Hepatocyte (in vitro differentiated cells): ENCODE results near the gene PDPN. TPM values are rescaled to one million over a fixed set of nuclear protein-coding genes. Genes with fewer than 3 reads are reported as not detected.

Source experiments
- DNase-seq: peaks from one replicate; pipeline ENCODE4 v3.0.0-alpha.2; 2016; ENCODE audit warnings: low spot score
- H2AFZ ChIP-seq: fragments of 200-600 bp; sonication (generic); 2 replicates; pipeline ENCODE4 v1.6.0; 2016; ENCODE audit warnings: antibody characterized with exemption, mild to moderate bottlenecking
- H3K27ac ChIP-seq: fragments of 200-600 bp; sonication (generic); 2 replicates; pipeline ENCODE4 v1.5.1; 2016; ENCODE audit warnings: mild to moderate bottlenecking
- H3K27me3 ChIP-seq: fragments of 200-600 bp; sonication (generic); 2 replicates; pipeline ENCODE4 v1.6.1; 2016
- H3K36me3 ChIP-seq: fragments of 200-600 bp; sonication (generic); replicated peaks from 2 replicates; pipeline ENCODE4 v1.5.1; 2016; ENCODE audit warnings: low read depth; ENCODE audit not compliant: insufficient read depth
- H3K4me1 ChIP-seq: fragments of 200-600 bp; sonication (generic); 2 replicates; pipeline ENCODE4 v1.5.1; 2016; ENCODE audit warnings: mild to moderate bottlenecking, moderate library complexity; ENCODE audit not compliant: insufficient read depth
- H3K4me2 ChIP-seq: fragments of 200-600 bp; sonication (generic); 2 replicates; pipeline ENCODE4 v1.6.0; 2016
- H3K4me3 ChIP-seq: fragments of 200-600 bp; sonication (generic); 2 replicates; pipeline ENCODE4 v1.5.1; 2016; ENCODE audit warnings: mild to moderate bottlenecking
- H3K79me2 ChIP-seq: fragments of 200-600 bp; sonication (generic); 2 replicates; pipeline ENCODE4 v1.6.0; 2017; ENCODE audit warnings: mild to moderate bottlenecking
- H3K9me2 ChIP-seq: fragments of 200-600 bp; sonication (generic); replicated peaks from 2 replicates; pipeline ENCODE4 v1.6.0; 2017; ENCODE audit warnings: mild to moderate bottlenecking; ENCODE audit not compliant: insufficient read depth
- H3K9me3 ChIP-seq: fragments of 200-600 bp; sonication (generic); 2 replicates; pipeline ENCODE4 v1.5.1; 2016; ENCODE audit warnings: low read depth, mild to moderate bottlenecking
- H4K20me1 ChIP-seq: fragments of 200-600 bp; sonication (generic); 2 replicates; pipeline ENCODE4 v1.6.0; 2016; ENCODE audit warnings: mild to moderate bottlenecking; ENCODE audit not compliant: insufficient read depth, poor library complexity, severe bottlenecking
- EZH2 ChIP-seq: fragments of 200-600 bp; sonication (generic); IDR thresholded peaks from 2 replicates; pipeline ENCODE4 v1.6.1; 2016; ENCODE audit warnings: antibody characterized with exemption, mild to moderate bottlenecking, borderline replicate concordance
- EZH2phosphoT487 ChIP-seq: fragments of 200-600 bp; sonication (generic); IDR thresholded peaks from one replicate; pipeline ENCODE4 v1.6.1; 2018; ENCODE audit warnings: antibody characterized with exemption, mild to moderate bottlenecking, low read depth, moderate library complexity; ENCODE audit not compliant: unreplicated experiment, severe bottlenecking
- WGBS: methylation state at CpG from one replicate; pipeline ENCODE4 v1.1.6; 2016; ENCODE audit warnings: low lambda C conversion rate; ENCODE audit errors: missing lambda C conversion rate; 5-methylcytosine and 5-hydroxymethylcytosine counted together
- polyA plus RNA-seq: library from polyadenylated mRNA; unstranded; fragments of >200 nt; fragmentation: Nextera tagmentation; extraction: Ambion mirVana; gene quantifications from 2 replicates; pipeline ENCODE4 v1.2.1, GENCODE V29; 2016
- total RNA-seq: library from RNA; depleted of rRNA; stranded (reverse); fragments of >200 nt; gene quantifications from 2 replicates; pipeline ENCODE4 v1.2.3, GENCODE V29; 2014
- TF ChIP-seq, protein P1 (sequence below): fragments of 200-600 bp; sonication (generic); IDR thresholded peaks from 2 replicates; pipeline ENCODE4 v1.5.1; 2016; ENCODE audit warnings: antibody characterized with exemption, mild to moderate bottlenecking; ENCODE audit not compliant: poor library complexity

The PDPN gene
- total and polyA plus RNA-seq, 2 experiments from 2014 or later: 305 to 478 TPM

- Histone ChIP-seq H3K27ac (no peak overlapping the region), H3K4me1 (peaks cover 6% of the 10 kb centered on the region), H3K4me2 (no peak overlapping the region), H3K79me2 (no peaks in the 10 kb centered on the region), H3K9me2 (no peaks in the 10 kb centered on the region), H3K4me3 (no peak overlapping the region), H2AFZ (no peak overlapping the region), H3K36me3 (no peaks in the 10 kb centered on the region), H3K27me3 (no peaks in the 10 kb centered on the region), H4K20me1 (no peaks in the 10 kb centered on the region), H3K9me3 (no peaks in the 10 kb centered on the region)
- whole genome bisulfite sequencing: 89% methylated on average over 13 of the region's 13 CpGs
- TF ChIP-seq EZH2phosphoT487: no peak
- TF ChIP-seq, protein P1, sequence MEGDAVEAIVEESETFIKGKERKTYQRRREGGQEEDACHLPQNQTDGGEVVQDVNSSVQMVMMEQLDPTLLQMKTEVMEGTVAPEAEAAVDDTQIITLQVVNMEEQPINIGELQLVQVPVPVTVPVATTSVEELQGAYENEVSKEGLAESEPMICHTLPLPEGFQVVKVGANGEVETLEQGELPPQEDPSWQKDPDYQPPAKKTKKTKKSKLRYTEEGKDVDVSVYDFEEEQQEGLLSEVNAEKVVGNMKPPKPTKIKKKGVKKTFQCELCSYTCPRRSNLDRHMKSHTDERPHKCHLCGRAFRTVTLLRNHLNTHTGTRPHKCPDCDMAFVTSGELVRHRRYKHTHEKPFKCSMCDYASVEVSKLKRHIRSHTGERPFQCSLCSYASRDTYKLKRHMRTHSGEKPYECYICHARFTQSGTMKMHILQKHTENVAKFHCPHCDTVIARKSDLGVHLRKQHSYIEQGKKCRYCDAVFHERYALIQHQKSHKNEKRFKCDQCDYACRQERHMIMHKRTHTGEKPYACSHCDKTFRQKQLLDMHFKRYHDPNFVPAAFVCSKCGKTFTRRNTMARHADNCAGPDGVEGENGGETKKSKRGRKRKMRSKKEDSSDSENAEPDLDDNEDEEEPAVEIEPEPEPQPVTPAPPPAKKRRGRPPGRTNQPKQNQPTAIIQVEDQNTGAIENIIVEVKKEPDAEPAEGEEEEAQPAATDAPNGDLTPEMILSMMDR: no peak
- TF ChIP-seq EZH2: no peak
- DNase-seq: no peak
These were observed 42.0 kb upstream of the PDPN start for GRCh38 chr1:13541435-13542215.

DNA sequence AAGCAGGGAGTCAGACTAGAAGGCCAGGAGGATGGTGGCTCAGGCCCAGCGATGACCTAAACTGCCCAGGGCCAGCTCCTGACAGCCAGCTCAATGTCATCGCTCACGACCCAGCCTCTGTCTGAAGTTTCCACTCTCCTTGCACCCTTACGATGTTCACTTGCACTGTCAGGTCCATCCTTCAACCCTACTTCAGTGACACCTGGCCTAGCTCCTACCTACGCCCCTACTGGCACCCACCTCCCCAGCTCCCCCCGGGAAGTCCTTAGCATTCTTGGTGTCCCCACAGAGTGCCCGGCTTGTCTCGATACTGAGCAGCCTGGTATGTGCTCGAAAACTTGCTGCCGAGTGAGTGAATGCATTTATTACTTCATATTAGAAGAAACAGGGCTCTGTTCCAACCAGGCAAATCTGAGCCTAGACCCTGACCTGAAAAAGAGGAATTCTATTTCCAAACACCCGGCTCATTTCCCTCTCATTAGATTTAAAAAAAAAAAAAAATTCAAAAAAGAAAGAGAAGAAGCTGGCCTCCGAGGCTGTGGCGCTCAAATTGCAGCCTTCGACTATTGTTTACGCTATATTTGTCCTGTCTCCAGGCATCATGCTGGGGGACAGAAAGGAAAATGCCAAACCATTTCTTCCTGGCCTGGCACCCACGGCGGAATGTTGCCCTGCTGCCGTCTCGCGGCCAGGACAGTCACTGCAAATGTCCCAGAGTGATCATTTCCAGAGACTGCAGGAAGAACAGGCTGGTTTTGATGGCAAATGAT, 40.0 kb upstream of the PDPN start:
- DNase-seq: peak; percentile 49
- Histone ChIP-seq H3K36me3 (no peaks in the 10 kb centered on the region), H3K4me3 (no peak overlapping the region), H3K9me3 (no peaks in the 10 kb centered on the region), H2AFZ (no peak overlapping the region), H3K9me2 (no peaks in the 10 kb centered on the region), H3K79me2 (no peaks in the 10 kb centered on the region), H3K27ac (peak overlapping the region; percentile 51), H3K4me2 (peak overlapping the region; percentile 13), H3K27me3 (no peaks in the 10 kb centered on the region), H4K20me1 (no peaks in the 10 kb centered on the region), H3K4me1 (peaks cover 6% of the 10 kb centered on the region)
- TF ChIP-seq, protein P1: peak; percentile 65
- no peak for TF ChIP-seq EZH2
- WGBS: 64% methylated on average over 20 of the region's 20 CpGs

- Histone ChIP-seq H3K27me3 (no peaks in the 10 kb centered on the region), H3K4me2 (no peak overlapping the region), H3K79me2 (no peaks in the 10 kb centered on the region), H4K20me1 (no peaks in the 10 kb centered on the region), H3K4me1 (peaks cover 6% of the 10 kb centered on the region), H3K27ac (no peak overlapping the region), H2AFZ (no peak overlapping the region), H3K4me3 (no peak overlapping the region), H3K9me2 (no peaks in the 10 kb centered on the region), H3K9me3 (no peaks in the 10 kb centered on the region), H3K36me3 (no peaks in the 10 kb centered on the region)
- 65% methylated on average over 5 of the region's 5 CpGs for WGBS
- TF ChIP-seq, protein P1: no peak
- TF ChIP-seq EZH2: no peak
- TF ChIP-seq EZH2phosphoT487: no peak
- no peak for DNase-seq
These were observed 39.4 kb upstream of the PDPN start for GRCh38 chr1:13544221-13544556.
